ENCODE data around the gene ATG16L1.

The ATG16L1 gene

DNA sequence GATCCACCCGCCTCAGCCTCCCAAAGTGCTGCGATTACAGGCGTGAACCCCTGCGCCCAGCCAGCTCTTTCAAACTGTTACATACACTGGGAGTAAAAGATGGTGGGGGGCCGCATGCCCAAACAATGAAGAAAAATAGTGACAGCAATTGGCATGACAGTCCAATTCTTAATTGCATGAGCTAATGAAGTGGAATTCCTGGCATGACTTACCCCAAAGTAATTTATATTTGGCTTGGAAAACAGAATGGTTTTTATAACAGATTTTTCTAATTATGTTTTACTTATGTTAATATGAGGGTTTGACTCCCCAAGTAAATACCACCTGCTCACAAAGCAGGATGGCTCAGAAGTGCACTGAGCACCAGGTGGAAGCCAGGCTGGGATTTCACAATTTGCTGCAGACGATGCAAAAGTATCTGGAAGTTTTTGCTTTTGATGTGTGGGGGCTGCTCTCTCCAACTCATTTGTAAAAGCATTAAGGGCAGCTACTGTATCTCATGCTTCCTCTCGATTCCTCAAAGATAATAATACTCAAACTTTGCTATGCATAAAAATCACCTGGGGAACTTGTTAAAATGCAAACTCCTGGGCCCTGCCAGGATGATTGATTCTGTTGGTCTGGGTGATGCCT, 24.0 kb upstream of the ATG16L1 start:
- H4K20me1 ChIP-seq (ENCODE audit: insufficient read depth, low read length) = no peaks in the 10 kb centered on the region
- no peak overlapping the region for H3K9ac ChIP-seq (ENCODE audit: low read depth, low read length)
- no peaks in the 10 kb centered on the region for H3K79me2 ChIP-seq (ENCODE audit: insufficient read depth, low read length)
- no peaks in the 10 kb centered on the region for H3K9me3 ChIP-seq (ENCODE audit: insufficient read depth, low read length, severe bottlenecking)
- H3K4me3 ChIP-seq (ENCODE audit: low read depth in 1 of 2, low read length in 2 of 2) = no peak overlapping the region
- H3K36me3 ChIP-seq (ENCODE audit: insufficient read depth, low read length) = no peaks in the 10 kb centered on the region
- no peaks in the 10 kb centered on the region for H3K4me1 ChIP-seq (ENCODE audit: insufficient read depth, low read length)
- no peak overlapping the region for H3K4me2 ChIP-seq (ENCODE audit: insufficient read depth, low read length)
- TF ChIP-seq, protein P1, sequence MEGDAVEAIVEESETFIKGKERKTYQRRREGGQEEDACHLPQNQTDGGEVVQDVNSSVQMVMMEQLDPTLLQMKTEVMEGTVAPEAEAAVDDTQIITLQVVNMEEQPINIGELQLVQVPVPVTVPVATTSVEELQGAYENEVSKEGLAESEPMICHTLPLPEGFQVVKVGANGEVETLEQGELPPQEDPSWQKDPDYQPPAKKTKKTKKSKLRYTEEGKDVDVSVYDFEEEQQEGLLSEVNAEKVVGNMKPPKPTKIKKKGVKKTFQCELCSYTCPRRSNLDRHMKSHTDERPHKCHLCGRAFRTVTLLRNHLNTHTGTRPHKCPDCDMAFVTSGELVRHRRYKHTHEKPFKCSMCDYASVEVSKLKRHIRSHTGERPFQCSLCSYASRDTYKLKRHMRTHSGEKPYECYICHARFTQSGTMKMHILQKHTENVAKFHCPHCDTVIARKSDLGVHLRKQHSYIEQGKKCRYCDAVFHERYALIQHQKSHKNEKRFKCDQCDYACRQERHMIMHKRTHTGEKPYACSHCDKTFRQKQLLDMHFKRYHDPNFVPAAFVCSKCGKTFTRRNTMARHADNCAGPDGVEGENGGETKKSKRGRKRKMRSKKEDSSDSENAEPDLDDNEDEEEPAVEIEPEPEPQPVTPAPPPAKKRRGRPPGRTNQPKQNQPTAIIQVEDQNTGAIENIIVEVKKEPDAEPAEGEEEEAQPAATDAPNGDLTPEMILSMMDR (IDR thresholded peaks at IDR 0.05; ENCODE audit: borderline replicate concordance, extremely low read depth, low read length, poor library complexity, severe bottlenecking) = no peak
- no peak for TF ChIP-seq EZH2 (IDR thresholded peaks at IDR 0.05; ENCODE audit: borderline replicate concordance, low read depth, low read length, severe bottlenecking)
- no peaks in the 10 kb centered on the region for H3K27me3 ChIP-seq (ENCODE audit: insufficient read depth, low read length, poor library complexity)
- H2AFZ ChIP-seq (ENCODE audit: low read depth, low read length) = no peak overlapping the region
- ATAC-seq (ENCODE audit: insufficient read depth, low read depth) = no peak
- DNase-seq = no peak
- no peak overlapping the region for H3K27ac ChIP-seq (ENCODE audit: low read length)

DNA sequence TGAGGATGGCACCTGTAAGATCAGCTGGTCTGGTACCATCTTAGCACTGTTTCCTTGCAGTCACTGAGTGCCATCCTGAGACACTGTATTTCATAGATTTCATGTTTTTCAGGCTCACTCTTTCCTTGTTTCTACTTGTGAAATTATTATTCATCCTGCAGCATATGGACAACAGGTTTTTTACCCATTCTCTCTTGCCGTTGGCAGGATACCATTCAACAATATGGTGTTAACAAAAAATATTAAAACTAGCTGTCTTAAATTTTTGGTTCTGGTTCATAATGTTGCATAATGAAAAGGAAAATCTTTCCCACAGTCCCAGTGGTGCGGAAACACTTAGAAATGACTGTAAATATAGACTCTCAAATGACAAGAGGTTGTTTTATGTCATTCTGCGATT, 23.1 kb upstream of the ATG16L1 start:
- no peaks in the 10 kb centered on the region for H4K20me1 ChIP-seq (ENCODE audit: insufficient read depth, low read length)
- H3K4me3 ChIP-seq (ENCODE audit: low read depth in 1 of 2, low read length in 2 of 2) = no peak overlapping the region
- H3K9me3 ChIP-seq (ENCODE audit: insufficient read depth, low read length, severe bottlenecking) = no peaks in the 10 kb centered on the region
- no peaks in the 10 kb centered on the region for H3K36me3 ChIP-seq (ENCODE audit: insufficient read depth, low read length)
- no peaks in the 10 kb centered on the region for H3K79me2 ChIP-seq (ENCODE audit: insufficient read depth, low read length)
- no peak overlapping the region for H3K4me2 ChIP-seq (ENCODE audit: insufficient read depth, low read length)
- no peak overlapping the region for H3K9ac ChIP-seq (ENCODE audit: low read depth, low read length)
- H3K4me1 ChIP-seq (ENCODE audit: insufficient read depth, low read length) = no peaks in the 10 kb centered on the region
- no peak for ATAC-seq (ENCODE audit: insufficient read depth, low read depth)
- no peaks in the 10 kb centered on the region for H3K27me3 ChIP-seq (ENCODE audit: insufficient read depth, low read length, poor library complexity)
- DNase-seq = no peak
- no peak overlapping the region for H3K27ac ChIP-seq (ENCODE audit: low read length)
- no peak for TF ChIP-seq EZH2 (IDR thresholded peaks at IDR 0.05; ENCODE audit: borderline replicate concordance, low read depth, low read length, severe bottlenecking)
- TF ChIP-seq, protein P1 (IDR thresholded peaks at IDR 0.05; ENCODE audit: borderline replicate concordance, extremely low read depth, low read length, poor library complexity, severe bottlenecking) = no peak
- H2AFZ ChIP-seq (ENCODE audit: low read depth, low read length) = no peak overlapping the region

DNA sequence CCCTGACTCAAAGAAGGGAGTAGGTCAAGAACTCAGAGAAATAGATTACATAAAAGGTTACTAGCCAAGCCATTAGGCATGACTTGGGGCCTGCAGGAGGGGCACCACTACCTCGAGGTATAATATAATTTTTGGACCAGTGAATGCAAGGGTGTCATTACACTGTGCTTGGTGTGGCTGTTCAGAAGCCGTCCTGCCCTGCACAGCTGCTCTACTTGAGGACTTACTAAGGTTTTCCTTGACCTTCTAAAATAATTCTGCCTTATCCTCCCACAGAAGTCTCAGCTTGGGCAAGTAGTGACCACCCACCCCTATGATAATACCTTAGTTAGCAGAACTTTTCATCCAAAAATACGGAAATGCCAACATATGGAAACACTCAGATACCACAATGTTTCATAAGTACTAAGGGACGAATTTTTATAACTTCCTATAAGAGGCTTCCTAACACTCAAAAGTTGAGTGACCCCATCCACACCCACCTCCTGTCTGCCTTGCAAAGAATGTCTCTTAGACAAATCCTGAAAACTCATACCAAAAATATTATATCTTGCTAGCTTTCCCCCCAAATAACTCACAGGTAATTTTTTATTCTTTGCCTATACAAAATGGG, 17.7 kb upstream of the ATG16L1 start:
- ATAC-seq (ENCODE audit: insufficient read depth, low read depth) (no peak), DNase-seq (no peak)
- TF ChIP-seq, protein P1 (IDR thresholded peaks at IDR 0.05; ENCODE audit: borderline replicate concordance, extremely low read depth, low read length, poor library complexity, severe bottlenecking) = no peak
- TF ChIP-seq EZH2 (IDR thresholded peaks at IDR 0.05; ENCODE audit: borderline replicate concordance, low read depth, low read length, severe bottlenecking) = no peak
- Histone ChIP-seq H3K36me3 (ENCODE audit: insufficient read depth, low read length) (no peaks in the 10 kb centered on the region), H3K4me3 (ENCODE audit: low read depth in 1 of 2, low read length in 2 of 2) (no peak overlapping the region), H3K27ac (ENCODE audit: low read length) (no peak overlapping the region), H3K4me2 (ENCODE audit: insufficient read depth, low read length) (no peak overlapping the region), H3K79me2 (ENCODE audit: insufficient read depth, low read length) (no peaks in the 10 kb centered on the region), H3K9me3 (ENCODE audit: insufficient read depth, low read length, severe bottlenecking) (no peaks in the 10 kb centered on the region), H2AFZ (ENCODE audit: low read depth, low read length) (no peak overlapping the region), H3K9ac (ENCODE audit: low read depth, low read length) (no peak overlapping the region), H3K4me1 (ENCODE audit: insufficient read depth, low read length) (no peaks in the 10 kb centered on the region), H4K20me1 (ENCODE audit: insufficient read depth, low read length) (no peaks in the 10 kb centered on the region), H3K27me3 (ENCODE audit: insufficient read depth, low read length, poor library complexity) (no peaks in the 10 kb centered on the region)

All from DND-41 (cell line).